T-cell (primary cell): ENCODE results near the gene B9D1. TPM values are rescaled to one million over a fixed set of nuclear protein-coding genes. Genes with fewer than 3 reads are reported as not detected.

Source experiments
- ATAC-seq, 4 experiments: fragments of 200-7000 bp in 3 of 4; fragments of 150-1000 bp in 1 of 4; cut with Tn5 transposase; replicated peaks in 1 of 4; 1 replicate in 3 of 4; 2 replicates in 1 of 4; pipeline ENCODE4 v1.10.0; 2021; ENCODE audit warnings: moderate library complexity in 3 of 4, mild to moderate bottlenecking in 2 of 4, moderate number of reproducible peaks in 1 of 4
- CTCF ChIA-PET, 2 donors: fragments of 300-600 bp; sonication (Branson Sonifier 250); formaldehyde crosslinking; loops; one replicate each; lab custom pipeline; 2022; ENCODE audit warnings: antibody characterized with exemption in 2 of 2; lab: Charles Lee
- POLR2A ChIA-PET, 2 donors: fragments of 300-600 bp; sonication (Branson Sonifier 250); formaldehyde crosslinking; loops; one replicate each; lab custom pipeline; 2022; ENCODE audit warnings: antibody characterized with exemption in 2 of 2; lab: Charles Lee
- DNase-seq, 35 experiments: peaks; one replicate each; pipeline versions ENCODE4 v3.0.0 to v3.0.0-alpha.2; 2013 to 2023
- H3K27ac ChIP-seq: one replicate; pipeline ENCODE4 v1.5.1; 2013; ENCODE audit warnings: low read length
- H3K27me3 ChIP-seq, 2 experiments: replicated peaks in 1 of 2; 1 replicate in 1 of 2; 2 replicates in 1 of 2; pipeline versions ENCODE4 v1.6.1 to v1.7.0; 2013; ENCODE audit warnings: low read length in 1 of 2, mixed read lengths in 1 of 2; ENCODE audit not compliant: control insufficient read depth in 2 of 2, insufficient read depth in 2 of 2; ENCODE audit errors: extremely low read depth in 1 of 2
- H3K36me3 ChIP-seq, 2 donors: 1 replicate in 1 of 2; 2 replicates in 1 of 2; pipeline versions ENCODE4 v1.6.1 to v1.7.0; 2013; ENCODE audit warnings: low read length in 1 of 2; ENCODE audit not compliant: control insufficient read depth in 2 of 2, insufficient read depth in 1 of 2; ENCODE audit errors: extremely low read depth in 1 of 2
- H3K4me1 ChIP-seq, 2 experiments: 1 replicate in 1 of 2; 2 replicates in 1 of 2; pipeline versions ENCODE4 v1.6.1 to v1.7.0; 2013; ENCODE audit warnings: low read length in 2 of 2, mixed read lengths in 1 of 2; ENCODE audit not compliant: insufficient read depth in 2 of 2, control insufficient read depth in 1 of 2; ENCODE audit errors: extremely low read depth in 1 of 2
- H3K4me3 ChIP-seq, 2 donors: 1 replicate in 1 of 2; 2 replicates in 1 of 2; pipeline versions ENCODE4 v1.5.1 to v1.7.0; 2013; ENCODE audit warnings: mild to moderate bottlenecking in 2 of 2, low read length in 1 of 2, moderate library complexity in 1 of 2; ENCODE audit not compliant: control insufficient read depth in 1 of 2; ENCODE audit errors: extremely low read depth in 1 of 2
- H3K9me3 ChIP-seq: 2 replicates; pipeline ENCODE4 v1.7.0; 2013
- H3K27ac Mint-ChIP-seq, 2 donors: one replicate each; pipeline ENCODE4 v1.8.0; 2020 to 2021; ENCODE audit warnings: mild to moderate bottlenecking in 2 of 2, mixed read lengths in 2 of 2
- H3K27me3 Mint-ChIP-seq, 2 donors: one replicate each; pipeline ENCODE4 v1.8.0; 2021 to 2022; ENCODE audit warnings: mixed read lengths in 2 of 2
- H3K36me3 Mint-ChIP-seq: one replicate; pipeline ENCODE4 v1.8.0; 2021; ENCODE audit warnings: mixed read lengths
- H3K4me1 Mint-ChIP-seq, 3 donors: one replicate each; pipeline ENCODE4 v1.8.0; 2020 to 2022; ENCODE audit warnings: mixed read lengths in 3 of 3, mild to moderate bottlenecking in 1 of 3
- H3K4me3 Mint-ChIP-seq, 3 donors: one replicate each; pipeline ENCODE4 v1.8.0; 2020 to 2022; ENCODE audit warnings: mild to moderate bottlenecking in 3 of 3, mixed read lengths in 3 of 3, moderate library complexity in 3 of 3
- H3K9me3 Mint-ChIP-seq, 3 donors: one replicate each; pipeline ENCODE4 v1.8.0; 2020 to 2022; ENCODE audit warnings: mixed read lengths in 3 of 3
- WGBS: methylation state at CpG from one replicate; pipeline ENCODE4 v1.1.5; 2013; ENCODE audit warnings: missing lambda C conversion rate; ENCODE audit not compliant: insufficient coverage; 5-methylcytosine and 5-hydroxymethylcytosine counted together
- total RNA-seq, 35 experiments: library from RNA in 6 of 35; stranded (reverse) in 6 of 35; fragments of 120-200 nt in 1 of 35; gene quantifications; one replicate each; pipeline versions ENCODE4 v1.2.1 to v1.2.4 and lab custom pipeline; 2013 to 2026

B9D1 gene
- total RNA-seq, 5 donors from 2014 or later (not counting 1 experiment from before 2014, with no cell fraction given), result 1.2 to 2.5 (median 2.1) TPM

DNA sequence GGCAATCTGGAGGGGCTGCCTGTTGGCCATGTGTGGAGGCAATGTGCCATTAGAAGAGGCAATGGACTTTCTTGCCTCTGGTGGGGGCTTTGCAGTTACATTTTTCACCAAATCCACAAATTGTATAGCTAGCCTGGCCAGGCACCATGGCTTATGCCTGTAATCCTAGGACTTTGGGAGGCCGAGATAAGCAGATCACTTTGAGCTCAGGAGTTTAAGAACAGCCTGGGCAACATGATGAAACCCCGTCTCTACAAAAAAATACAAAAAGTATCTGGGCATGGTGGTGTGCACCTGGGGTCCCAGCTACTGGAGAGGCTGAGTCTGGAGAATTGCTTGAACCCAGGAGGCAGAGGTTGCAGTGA lies 45.8 kb upstream of the B9D1 start:
- no peak for DNase-seq
- Histone ChIP-seq H3K27ac (no peak overlapping the region), H3K36me3 (no peaks in the 10 kb centered on the region), H3K27me3 (peaks cover 0 to 14% of the 10 kb centered on the region in 2 experiments), H3K4me3 (no peak overlapping the region), H3K9me3 (no peaks in the 10 kb centered on the region), H3K4me1 (no peaks in the 10 kb centered on the region)
- no peaks in the 10 kb centered on the region for H3K9me3 Mint-ChIP-seq
- H3K4me1 Mint-ChIP-seq, result no peaks in the 10 kb centered on the region
- H3K36me3 Mint-ChIP-seq, result no peaks in the 10 kb centered on the region
- ChIA-PET POLR2A (no interaction called here), CTCF (no interaction called here)
- no peak for ATAC-seq
- WGBS, result no CpG with 5 or more reads among the region's 2 CpGs
- no peak overlapping the region for H3K27ac Mint-ChIP-seq
- no peak overlapping the region for H3K4me3 Mint-ChIP-seq
- H3K27me3 Mint-ChIP-seq, result peaks cover 0 to 2% of the 10 kb centered on the region in 2 donors

GRCh38 chr17:19407601-19408345 lies 45.2 kb upstream of the B9D1 start:
- Histone ChIP-seq H3K4me1 (no peaks in the 10 kb centered on the region), H3K9me3 (no peaks in the 10 kb centered on the region), H3K27me3 (peaks cover 0 to 15% of the 10 kb centered on the region in 2 experiments), H3K27ac (no peak overlapping the region), H3K36me3 (no peaks in the 10 kb centered on the region), H3K4me3 (no peak overlapping the region)
- CTCF ChIA-PET, result no interaction called here
- 91% methylated on average over 6 of the region's 10 CpGs for WGBS
- H3K9me3 Mint-ChIP-seq, result no peaks in the 10 kb centered on the region
- ATAC-seq, result no peak
- H3K4me3 Mint-ChIP-seq, result no peak overlapping the region
- H3K36me3 Mint-ChIP-seq, result no peaks in the 10 kb centered on the region
- DNase-seq, result no peak
- H3K27ac Mint-ChIP-seq, result no peak overlapping the region
- no peaks in the 10 kb centered on the region for H3K4me1 Mint-ChIP-seq
- peaks cover 0 to 2% of the 10 kb centered on the region in 2 donors for H3K27me3 Mint-ChIP-seq
- POLR2A ChIA-PET, result no interaction called here

- DNase-seq (no peak), ATAC-seq (no peak)
- no peaks in the 10 kb centered on the region for H3K36me3 ChIP-seq
- ChIA-PET CTCF (interaction anchor here in 1 of 2 donors (0.5 to 0.6 kb wide), 2 partner anchors 66 to 447 kb away, joined by 3 read pairs; no protein-coding TSS in a partner anchor), POLR2A (no interaction called here)
- Mint-ChIP-seq H3K4me1 (no peaks in the 10 kb centered on the region), H3K36me3 (no peaks in the 10 kb centered on the region), H3K27me3 (no peaks in the 10 kb centered on the region), H3K9me3 (no peaks in the 10 kb centered on the region), H3K27ac (no peak overlapping the region), H3K4me3 (no peak overlapping the region)
- peaks cover 0 to 9% of the 10 kb centered on the region in 2 experiments for H3K27me3 ChIP-seq
- H3K4me3 ChIP-seq, result no peak overlapping the region
- no peak overlapping the region for H3K27ac ChIP-seq
- 97% methylated on average over 4 of the region's 5 CpGs for WGBS
- H3K4me1 ChIP-seq, result no peaks in the 10 kb centered on the region
- no peaks in the 10 kb centered on the region for H3K9me3 ChIP-seq
Observed at GRCh38 chr17:19405114-19405513, 42.6 kb upstream of the B9D1 start.

DNA sequence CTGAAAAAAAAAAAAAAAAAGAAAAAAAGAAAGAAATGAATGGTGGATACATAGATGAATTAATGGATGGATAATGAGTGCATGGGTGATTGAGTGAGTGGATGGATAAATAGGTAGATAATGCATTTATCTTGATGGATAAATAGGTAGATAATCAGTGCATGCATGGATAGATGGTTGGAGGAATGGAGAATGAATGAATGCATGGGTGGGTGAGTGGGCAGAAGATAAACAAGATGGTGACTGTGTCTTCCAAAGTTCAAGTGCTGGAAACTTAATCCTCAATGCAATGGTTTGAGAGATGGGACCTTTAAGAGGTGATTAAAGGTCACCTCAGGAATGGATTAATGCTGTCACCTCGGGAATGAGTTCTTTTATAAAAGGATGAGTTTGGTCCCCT lies 41.7 kb upstream of the B9D1 start:
- CTCF ChIA-PET, result no interaction called here
- ATAC-seq (no peak), DNase-seq (no peak)
- H3K4me3 ChIP-seq, result no peak overlapping the region
- no peak overlapping the region for H3K27ac Mint-ChIP-seq
- no peak overlapping the region for H3K27ac ChIP-seq
- no peaks in the 10 kb centered on the region for H3K9me3 ChIP-seq
- no peaks in the 10 kb centered on the region for H3K4me1 Mint-ChIP-seq
- no peak overlapping the region for H3K4me3 Mint-ChIP-seq
- peaks cover 0 to 14% of the 10 kb centered on the region in 2 experiments for H3K27me3 ChIP-seq
- no peaks in the 10 kb centered on the region for H3K9me3 Mint-ChIP-seq
- POLR2A ChIA-PET, result no interaction called here
- no peaks in the 10 kb centered on the region for H3K36me3 Mint-ChIP-seq
- no peaks in the 10 kb centered on the region for H3K36me3 ChIP-seq
- WGBS, result no CpG with 5 or more reads among the region's 1 CpG
- no peaks in the 10 kb centered on the region for H3K4me1 ChIP-seq
- H3K27me3 Mint-ChIP-seq, result no peaks in the 10 kb centered on the region

- Mint-ChIP-seq H3K36me3 (no peaks in the 10 kb centered on the region), H3K27ac (no peak overlapping the region), H3K4me1 (no peaks in the 10 kb centered on the region), H3K4me3 (no peak overlapping the region), H3K27me3 (no peaks in the 10 kb centered on the region), H3K9me3 (no peaks in the 10 kb centered on the region)
- no peaks in the 10 kb centered on the region for H3K9me3 ChIP-seq
- ChIA-PET CTCF (no interaction called here), POLR2A (no interaction called here)
- peaks cover 0 to 14% of the 10 kb centered on the region in 2 experiments for H3K27me3 ChIP-seq
- H3K27ac ChIP-seq, result no peak overlapping the region
- WGBS, result 86% methylated on average over 4 of the region's 4 CpGs
- H3K4me1 ChIP-seq, result no peaks in the 10 kb centered on the region
- no peak for ATAC-seq
- no peaks in the 10 kb centered on the region for H3K36me3 ChIP-seq
- DNase-seq, result no peak
- no peak overlapping the region for H3K4me3 ChIP-seq
Observed at GRCh38 chr17:19403021-19403420, 40.5 kb upstream of the B9D1 start.

DNA sequence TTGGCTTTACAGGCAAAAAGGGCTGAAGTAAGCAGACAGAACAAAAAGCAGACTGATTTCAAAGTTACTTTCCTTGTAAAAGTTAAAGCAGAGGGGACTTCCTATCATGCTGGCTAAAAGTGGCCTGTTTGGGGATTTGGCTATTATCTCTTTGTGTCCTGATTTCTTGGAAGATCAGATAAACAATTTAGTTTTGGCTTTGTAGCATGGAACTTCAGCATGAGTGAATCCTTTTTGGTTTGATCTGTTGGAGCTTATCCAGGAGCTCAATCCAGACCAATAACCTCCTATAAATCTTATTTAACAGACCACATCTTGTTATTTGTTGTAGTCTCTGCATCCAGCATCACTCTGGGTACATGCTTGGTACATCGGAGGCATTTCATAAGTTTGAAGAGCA lies 39.6 kb upstream of the B9D1 start:
- ChIA-PET CTCF (no interaction called here), POLR2A (no interaction called here)
- Histone ChIP-seq H3K9me3 (no peaks in the 10 kb centered on the region), H3K4me3 (no peak overlapping the region), H3K4me1 (no peaks in the 10 kb centered on the region), H3K36me3 (no peaks in the 10 kb centered on the region), H3K27me3 (peaks cover 0 to 14% of the 10 kb centered on the region in 2 experiments), H3K27ac (no peak overlapping the region)
- no peak for ATAC-seq
- 100% methylated on average over 1 of the region's 1 CpG for WGBS
- H3K4me3 Mint-ChIP-seq, result no peak overlapping the region
- H3K27me3 Mint-ChIP-seq, result no peaks in the 10 kb centered on the region
- H3K36me3 Mint-ChIP-seq, result no peaks in the 10 kb centered on the region
- no peak for DNase-seq
- no peak overlapping the region for H3K27ac Mint-ChIP-seq
- H3K9me3 Mint-ChIP-seq, result no peaks in the 10 kb centered on the region
- no peaks in the 10 kb centered on the region for H3K4me1 Mint-ChIP-seq
